Cardiac muscle cell (in vitro differentiated cells and primary cell): ENCODE data around the gene SHROOM4. TPM values are rescaled to one million over a fixed set of nuclear protein-coding genes. Genes with fewer than 3 reads are reported as not detected.

Experiments
- DNase-seq, 2 donors: peaks; one replicate each; pipeline versions ENCODE4 v3.0.0 to v3.0.0-alpha.2; 2010 to 2017; ENCODE audit warnings: low read depth in 1 of 2, low spot score in 1 of 2
- H3K27ac ChIP-seq: fragments of 200-600 bp; sonication (generic); 2 replicates; pipeline ENCODE4 v1.5.1; 2016
- H3K27me3 ChIP-seq: fragments of 200-600 bp; sonication (generic); 2 replicates; pipeline ENCODE4 v1.6.0; 2016; ENCODE audit warnings: control low read depth
- H3K36me3 ChIP-seq: fragments of 200-600 bp; sonication (generic); 2 replicates; pipeline ENCODE4 v1.5.1; 2016; ENCODE audit warnings: control low read depth
- H3K4me1 ChIP-seq: fragments of 200-600 bp; sonication (generic); 2 replicates; pipeline ENCODE4 v1.8.1; 2017; ENCODE audit warnings: low read depth, mild to moderate bottlenecking, mixed run types
- H3K4me3 ChIP-seq: fragments of 200-600 bp; sonication (generic); 2 replicates; pipeline ENCODE4 v1.5.1; 2016; ENCODE audit warnings: mild to moderate bottlenecking
- H3K9me3 ChIP-seq: fragments of 200-600 bp; sonication (generic); 2 replicates; pipeline ENCODE4 v1.5.1; 2017; ENCODE audit warnings: low read depth, mild to moderate bottlenecking, control low read depth
- CTCF ChIP-seq: IDR thresholded peaks from 2 replicates; pipeline ENCODE4 v1.5.1; 2012; ENCODE audit warnings: low read depth, mild to moderate bottlenecking, low read length
- polyA plus RNA-seq: library from polyadenylated mRNA; unstranded; fragments of >200 nt; fragmentation: Nextera tagmentation; extraction: Ambion mirVana; gene quantifications from 2 replicates; pipeline ENCODE4 v1.2.1, GENCODE V29; 2016
- total RNA-seq: library from RNA; depleted of rRNA; stranded (reverse); fragments of >200 nt; gene quantifications from 2 replicates; pipeline ENCODE4 v1.2.3, GENCODE V29; 2016

Gene SHROOM4
- total and polyA plus RNA-seq, 2 experiments from 2014 or later: 1.3 to 1.8 TPM

- Histone ChIP-seq H3K9me3 (no peaks in the 10 kb centered on the region), H3K4me1 (no peaks in the 10 kb centered on the region), H3K36me3 (no peaks in the 10 kb centered on the region), H3K4me3 (no peak overlapping the region), H3K27me3 (no peaks in the 10 kb centered on the region), H3K27ac (no peak overlapping the region)
- no peak for DNase-seq
- no peak for TF ChIP-seq CTCF
These were observed 198.3 kb downstream of the SHROOM4 start for GRCh38 chrX:50615570-50616158.

- Histone ChIP-seq H3K9me3 (no peaks in the 10 kb centered on the region), H3K27me3 (no peaks in the 10 kb centered on the region), H3K4me3 (no peak overlapping the region), H3K4me1 (no peaks in the 10 kb centered on the region), H3K36me3 (no peaks in the 10 kb centered on the region), H3K27ac (no peak overlapping the region)
- DNase-seq: no peak
- no peak for TF ChIP-seq CTCF
These were observed 199.5 kb downstream of the SHROOM4 start for GRCh38 chrX:50614460-50614859.

- Histone ChIP-seq H3K27me3 (no peaks in the 10 kb centered on the region), H3K9me3 (no peaks in the 10 kb centered on the region), H3K4me3 (no peak overlapping the region), H3K36me3 (no peaks in the 10 kb centered on the region), H3K27ac (no peak overlapping the region), H3K4me1 (no peaks in the 10 kb centered on the region)
- no peak for DNase-seq
- TF ChIP-seq CTCF: no peak
These were observed 200.1 kb downstream of the SHROOM4 start for GRCh38 chrX:50613846-50614245.

- no peak for DNase-seq
- Histone ChIP-seq H3K36me3 (no peaks in the 10 kb centered on the region), H3K9me3 (no peaks in the 10 kb centered on the region), H3K27me3 (no peaks in the 10 kb centered on the region), H3K4me1 (no peaks in the 10 kb centered on the region), H3K4me3 (no peak overlapping the region), H3K27ac (no peak overlapping the region)
- TF ChIP-seq CTCF: no peak
These were observed 204.2 kb downstream of the SHROOM4 start for GRCh38 chrX:50609796-50610195.

- TF ChIP-seq CTCF: no peak
- no peaks in the 10 kb centered on the region for H3K27me3 ChIP-seq
- no peaks in the 10 kb centered on the region for H3K9me3 ChIP-seq
- no peak for DNase-seq
- no peaks in the 10 kb centered on the region for H3K4me1 ChIP-seq
- no peak overlapping the region for H3K27ac ChIP-seq
- H3K4me3 ChIP-seq: no peak overlapping the region
- no peaks in the 10 kb centered on the region for H3K36me3 ChIP-seq
These were observed 207.6 kb downstream of the SHROOM4 start for GRCh38 chrX:50606300-50606950.
